Stimulated activated CD4-positive, alpha-beta T cell treated with anti-CD3 and anti-CD28 coated beads, Interleukin-2, amount 100 ng/mL, for 24 hours (primary cell): ENCODE data around the gene CCDC187.
"Not testable (repeated sequence)": the region's sequence is repeated elsewhere in the genome, so short reads cannot be mapped to it uniquely, and the experiment has no call there.

ENCODE experiments used
- DNase-seq, 2 donors: peaks; one replicate each; pipeline ENCODE4 v3.0.0-alpha.2; 2020

The CCDC187 gene

GRCh38 chr9:136326761-136327303 lies 22.9 kb upstream of the CCDC187 start:
- DNase-seq: no peak

DNA sequence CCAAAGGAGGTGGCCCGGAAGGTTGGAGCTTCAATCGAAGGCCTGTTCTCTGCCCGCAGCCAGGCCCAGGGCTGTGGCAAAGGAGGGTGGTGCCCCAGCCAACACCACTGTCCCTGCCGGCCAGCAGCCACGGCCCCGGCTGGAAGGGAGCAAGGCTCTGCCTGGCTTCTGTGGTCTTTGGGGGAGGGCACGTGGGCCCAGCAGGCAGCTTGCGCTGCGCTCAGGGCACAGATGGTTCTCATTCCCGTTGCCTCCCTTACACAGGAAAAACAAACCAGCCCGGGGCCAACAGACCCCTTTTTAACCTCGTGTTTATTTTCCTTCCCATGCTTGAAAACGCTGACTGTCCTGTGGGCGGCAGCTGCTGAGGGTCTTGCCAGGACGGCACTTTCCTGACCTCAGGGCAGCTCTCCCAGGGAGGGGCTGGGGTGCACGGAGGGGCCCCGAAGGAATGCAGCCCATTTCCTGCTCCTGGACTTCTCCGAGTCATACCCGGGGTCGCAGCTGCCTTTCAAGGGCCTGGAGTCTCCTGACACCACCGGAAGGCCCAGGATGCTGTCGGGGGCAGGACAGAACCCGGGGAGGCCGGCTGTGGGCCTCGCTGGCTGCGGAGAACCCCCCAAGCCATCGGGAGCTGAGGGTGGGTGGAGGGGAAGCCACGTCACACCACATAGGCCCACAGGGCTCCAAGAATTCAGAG lies 22.3 kb upstream of the CCDC187 start:
- DNase-seq: no peak

GRCh38 chr9:136325358-136325757 lies 21.5 kb upstream of the CCDC187 start:
- no peak for DNase-seq

DNA sequence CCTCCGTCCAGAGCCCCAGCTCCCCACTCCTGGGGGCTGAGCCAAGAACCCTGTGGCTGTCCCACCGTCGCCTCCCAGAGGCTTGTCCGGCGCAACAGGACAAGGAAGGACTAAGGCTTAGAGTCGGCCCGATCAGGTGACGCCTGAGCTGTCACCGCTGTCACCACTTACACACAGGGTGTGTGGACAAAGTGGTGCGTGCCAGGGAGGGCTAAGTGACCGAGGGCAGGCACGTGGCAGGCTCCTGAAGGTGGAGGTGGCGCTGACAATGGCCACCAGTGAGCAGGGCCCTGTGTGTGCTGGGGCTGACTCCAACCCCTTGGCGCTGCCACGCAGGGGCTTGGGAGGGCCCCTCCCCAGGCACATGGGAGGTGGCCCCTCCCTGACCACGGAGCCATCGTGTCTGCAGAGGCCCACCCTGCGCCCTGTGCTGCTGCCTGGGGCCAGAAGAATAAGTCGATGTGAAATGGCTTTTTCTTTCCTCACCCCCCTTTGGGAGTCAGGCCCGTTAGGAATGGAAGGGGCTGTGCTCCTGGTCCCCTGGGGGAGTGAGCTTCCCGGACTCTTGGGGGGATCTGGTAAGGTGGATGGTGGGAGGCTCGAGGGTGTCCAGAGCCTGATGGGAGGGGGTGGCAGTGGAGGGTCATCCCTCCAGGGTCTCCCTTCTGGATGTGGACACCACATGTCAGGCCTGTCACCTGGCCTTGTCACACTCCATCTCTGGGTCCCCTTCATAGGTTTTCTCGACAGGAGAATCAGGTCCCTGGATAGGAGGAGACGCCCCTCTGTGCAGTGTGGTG lies 20.8 kb upstream of the CCDC187 start:
- DNase-seq: no peak

DNA sequence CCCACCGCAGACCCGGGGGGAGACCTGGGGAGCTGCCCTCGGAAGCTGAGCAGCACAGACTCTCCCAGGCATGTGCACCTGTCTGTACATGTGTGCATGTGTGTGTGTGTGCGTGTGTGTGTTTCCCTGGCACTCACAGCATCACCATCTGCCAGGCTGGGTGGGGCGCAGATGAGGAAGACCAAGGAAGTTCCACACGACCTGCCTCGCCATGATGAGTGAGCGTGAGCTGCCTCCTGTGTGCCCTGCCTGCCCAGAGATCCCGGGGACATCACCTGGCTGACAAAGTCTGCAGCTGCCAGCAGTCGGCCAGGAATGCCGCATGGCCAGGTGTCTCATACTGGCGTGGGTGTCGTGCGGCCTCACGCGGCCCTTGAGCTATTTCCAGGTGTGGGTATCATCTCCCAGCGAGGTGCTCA lies 19.5 kb upstream of the CCDC187 start:
- no peak for DNase-seq

DNA sequence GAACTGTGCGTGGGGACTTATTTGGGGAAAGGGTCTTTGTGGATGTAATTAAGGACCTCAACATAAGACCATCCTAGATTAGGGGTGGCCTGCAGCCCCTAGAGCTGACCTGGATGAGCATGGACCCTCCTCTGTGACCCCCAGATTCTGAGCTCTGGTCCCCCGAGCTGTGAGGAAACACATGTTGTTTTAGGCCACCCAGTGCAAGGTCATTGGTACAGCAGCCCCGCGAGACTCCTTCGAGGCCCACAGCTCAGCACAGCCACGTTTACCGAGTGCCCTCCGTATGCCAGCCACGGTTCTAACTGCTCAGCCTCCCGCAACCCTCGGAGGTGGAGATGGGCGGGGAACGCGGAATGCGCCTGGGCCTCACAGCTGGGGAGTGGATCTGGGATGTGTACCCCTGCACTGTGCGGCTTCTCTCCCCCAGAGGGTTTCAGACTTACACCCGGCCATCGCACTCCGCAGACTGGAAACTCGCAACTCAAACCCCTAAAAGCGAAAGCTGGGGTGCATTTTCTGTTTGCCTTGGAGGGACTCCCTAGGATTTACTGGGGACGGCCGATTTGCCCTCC lies 18.9 kb upstream of the CCDC187 start:
- DNase-seq: no peak

GRCh38 chr9:136321561-136321960 lies 17.7 kb upstream of the CCDC187 start:
- DNase-seq: no peak

DNA sequence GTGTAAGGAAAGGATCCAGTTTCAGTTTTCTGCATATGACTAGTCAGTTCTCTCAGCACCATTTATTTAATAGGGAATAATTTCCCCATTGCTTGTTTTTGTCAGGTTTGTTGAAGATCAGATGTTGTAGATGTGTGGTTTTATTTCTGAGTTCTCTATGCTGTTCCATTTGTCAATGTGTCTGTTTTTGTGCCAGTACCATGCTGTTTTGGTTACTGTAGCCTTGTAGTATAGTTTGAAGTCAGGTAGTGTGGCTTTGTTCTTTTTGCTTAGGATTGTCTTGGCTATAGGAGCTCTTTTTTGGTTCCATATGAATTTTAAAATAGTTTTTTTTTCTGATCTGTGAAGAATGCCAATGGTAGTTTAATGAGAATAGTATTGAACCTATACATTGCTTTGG lies 17.1 kb upstream of the CCDC187 start:
- DNase-seq: not testable (repeated sequence)

- not testable (repeated sequence) for DNase-seq
Observed at GRCh38 chr9:136319955-136320354, 16.1 kb upstream of the CCDC187 start.

GRCh38 chr9:136319244-136319643 lies 15.3 kb upstream of the CCDC187 start:
- not testable (repeated sequence) for DNase-seq

DNA sequence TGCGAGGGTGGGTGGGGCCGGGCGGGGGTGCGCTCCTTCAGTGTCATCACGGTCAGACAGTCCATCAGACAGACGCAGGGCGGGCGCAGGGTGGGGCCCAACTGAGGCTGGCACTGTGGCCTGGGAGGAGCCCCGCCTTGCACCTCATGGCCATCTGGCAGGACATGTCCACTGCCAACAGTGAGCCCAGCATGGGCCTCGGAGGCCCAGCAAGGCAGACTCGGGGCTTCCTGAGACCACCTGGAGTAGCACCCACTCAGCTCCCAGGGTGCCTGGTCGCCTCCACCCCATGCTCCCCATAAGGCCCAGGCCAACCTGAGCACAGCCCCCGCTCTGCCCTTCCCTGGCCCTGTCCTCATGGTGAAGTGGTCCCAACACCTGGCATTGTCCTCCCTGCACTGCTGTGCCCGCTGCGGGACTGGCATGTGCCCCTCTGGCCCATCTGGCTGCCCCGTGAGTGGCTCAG lies 14.9 kb upstream of the CCDC187 start:
- no peak for DNase-seq

- DNase-seq: no peak
Observed at GRCh38 chr9:136318111-136318775, 14.3 kb upstream of the CCDC187 start.

- DNase-seq: no peak
Observed at GRCh38 chr9:136317695-136318094, 13.8 kb upstream of the CCDC187 start.

DNA sequence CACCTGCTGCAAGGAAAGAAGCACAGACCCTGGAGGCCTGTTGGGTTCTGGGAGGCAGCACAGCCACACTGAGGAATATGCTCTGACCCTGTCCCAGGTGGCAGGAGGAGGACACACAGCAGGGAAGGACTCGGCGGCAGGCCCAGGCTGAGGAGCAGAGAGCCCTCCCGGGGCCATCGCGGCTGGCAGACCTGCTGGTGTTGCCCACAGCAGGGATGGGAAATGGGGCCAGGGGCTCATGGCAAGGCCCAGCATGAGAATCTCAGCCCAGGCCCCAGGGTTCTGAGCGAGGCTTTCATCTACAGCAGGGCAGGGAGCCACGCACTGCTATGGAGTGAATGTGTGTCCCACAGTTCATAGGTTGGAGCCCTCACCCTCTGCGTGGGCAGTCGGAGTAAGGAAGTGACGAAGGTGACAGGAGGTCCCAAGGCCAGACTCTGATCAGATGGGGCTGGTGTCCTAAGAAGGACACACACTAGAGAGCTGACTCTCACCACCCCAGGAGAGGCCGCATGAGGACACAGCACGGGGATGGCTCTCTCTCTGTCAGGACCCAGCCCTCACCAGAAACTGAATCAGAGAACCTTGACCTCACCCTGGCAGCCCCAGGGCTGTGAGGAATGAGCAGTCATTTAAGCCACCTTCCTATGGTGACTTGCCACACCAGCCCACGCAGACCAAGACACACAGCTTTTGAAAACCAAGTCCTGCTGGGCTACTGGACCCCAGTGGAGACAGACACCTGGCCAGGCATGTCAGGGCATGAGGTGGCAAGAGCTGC lies 13.2 kb upstream of the CCDC187 start:
- DNase-seq: no peak

- DNase-seq: no peak
Observed at GRCh38 chr9:136316271-136316751, 12.4 kb upstream of the CCDC187 start.

DNA sequence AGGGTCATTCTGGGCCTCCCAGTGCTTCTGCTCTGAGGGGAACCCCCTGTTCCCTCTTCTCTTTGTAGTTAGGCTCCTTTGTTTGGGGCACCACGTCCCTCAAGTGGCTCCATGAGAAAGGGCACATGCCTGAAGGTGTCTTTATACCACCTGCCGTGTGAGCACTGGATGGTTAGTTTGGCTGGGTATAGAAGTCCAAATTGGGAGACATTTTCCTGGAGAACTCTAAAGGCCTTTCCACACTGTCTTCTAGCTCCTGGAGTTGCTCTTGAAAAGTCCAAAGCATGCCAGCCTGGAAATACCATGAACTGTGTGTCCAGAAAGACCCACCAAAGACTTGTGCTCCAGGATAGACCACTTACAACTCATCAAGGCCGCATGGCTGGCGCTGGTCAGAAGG lies 11.1 kb upstream of the CCDC187 start:
- no peak for DNase-seq

GRCh38 chr9:136314056-136314416 lies 10.1 kb upstream of the CCDC187 start:
- DNase-seq: no peak

- DNase-seq: no peak
Observed at GRCh38 chr9:136313111-136314055, 9.5 kb upstream of the CCDC187 start.

GRCh38 chr9:136312436-136312835 lies 8.5 kb upstream of the CCDC187 start:
- DNase-seq: peak; percentile 50 to 56

DNA sequence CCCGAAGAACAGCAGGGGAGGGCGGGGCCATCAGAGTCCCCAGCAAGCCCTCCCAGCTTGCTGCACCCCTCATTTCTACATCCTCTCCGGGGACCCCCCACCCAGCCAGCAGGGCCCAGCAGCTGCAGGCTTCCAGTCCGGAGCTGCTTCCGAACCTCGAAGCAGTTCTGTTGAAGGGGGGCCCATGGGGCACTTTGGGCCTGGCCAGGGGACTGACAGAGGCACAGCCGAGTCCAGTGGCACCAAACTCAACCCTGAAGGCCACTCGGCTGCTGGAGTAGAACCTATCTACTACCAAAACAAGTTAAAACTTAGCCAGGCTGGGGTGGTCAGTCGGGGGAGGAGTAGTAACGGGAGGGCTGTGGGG lies 8.1 kb upstream of the CCDC187 start:
- DNase-seq: no peak
